Stimulated activated CD4-positive, alpha-beta T cell treated with anti-CD3 and anti-CD28 coated beads, Interleukin-15, amount 100 ng/mL, for 24 hours (primary cell): ENCODE results near the gene GAL.

Experiments
- DNase-seq: peaks from one replicate; pipeline ENCODE4 v3.0.0-alpha.2; 2020

The GAL gene

GRCh38 chr11:68659158-68659921 is 25.0 kb upstream of the GAL start:
- DNase-seq: no peak

GRCh38 chr11:68660066-68660810 is 24.1 kb upstream of the GAL start:
- DNase-seq: no peak

- no peak for DNase-seq
Observed at GRCh38 chr11:68661014-68661413, 23.3 kb upstream of the GAL start.

GRCh38 chr11:68661697-68662603 is 22.4 kb upstream of the GAL start:
- DNase-seq: no peak

GRCh38 chr11:68663482-68664010 is 20.8 kb upstream of the GAL start:
- no peak for DNase-seq

GRCh38 chr11:68664141-68664540 is 20.2 kb upstream of the GAL start:
- DNase-seq: no peak

GRCh38 chr11:68664906-68665305 is 19.4 kb upstream of the GAL start:
- no peak for DNase-seq

GRCh38 chr11:68665436-68665835 is 18.9 kb upstream of the GAL start:
- DNase-seq: no peak

GRCh38 chr11:68666849-68667248 is 17.5 kb upstream of the GAL start:
- DNase-seq: no peak

GRCh38 chr11:68667511-68668500 is 16.5 kb upstream of the GAL start:
- DNase-seq: no peak

GRCh38 chr11:68669301-68670090 is 14.8 kb upstream of the GAL start:
- DNase-seq: no peak

- no peak for DNase-seq
Observed at GRCh38 chr11:68670208-68670992, 13.9 kb upstream of the GAL start.

GRCh38 chr11:68673306-68673945 is 10.9 kb upstream of the GAL start:
- no peak for DNase-seq

GRCh38 chr11:68673991-68674390 is 10.4 kb upstream of the GAL start:
- DNase-seq: no peak

GRCh38 chr11:68674461-68674860 is 9.9 kb upstream of the GAL start:
- DNase-seq: no peak

- DNase-seq: no peak
Observed at GRCh38 chr11:68677432-68677831, 6.9 kb upstream of the GAL start.

- DNase-seq: no peak
Observed at GRCh38 chr11:68678031-68678441, 6.3 kb upstream of the GAL start.

- DNase-seq: no peak
Observed at GRCh38 chr11:68680541-68681231, 3.7 kb upstream of the GAL start.

- DNase-seq: no peak
Observed at GRCh38 chr11:68682531-68682961, 1.8 kb upstream of the GAL start.
